Measurements from ENCODE around the gene UBR3. TPM values are rescaled to one million over a fixed set of nuclear protein-coding genes. Genes with fewer than 3 reads are reported as not detected.

The UBR3 gene
- total and polyA plus RNA-seq, 4 donors = 9.5 to 137 (median 25.7) TPM

DNA sequence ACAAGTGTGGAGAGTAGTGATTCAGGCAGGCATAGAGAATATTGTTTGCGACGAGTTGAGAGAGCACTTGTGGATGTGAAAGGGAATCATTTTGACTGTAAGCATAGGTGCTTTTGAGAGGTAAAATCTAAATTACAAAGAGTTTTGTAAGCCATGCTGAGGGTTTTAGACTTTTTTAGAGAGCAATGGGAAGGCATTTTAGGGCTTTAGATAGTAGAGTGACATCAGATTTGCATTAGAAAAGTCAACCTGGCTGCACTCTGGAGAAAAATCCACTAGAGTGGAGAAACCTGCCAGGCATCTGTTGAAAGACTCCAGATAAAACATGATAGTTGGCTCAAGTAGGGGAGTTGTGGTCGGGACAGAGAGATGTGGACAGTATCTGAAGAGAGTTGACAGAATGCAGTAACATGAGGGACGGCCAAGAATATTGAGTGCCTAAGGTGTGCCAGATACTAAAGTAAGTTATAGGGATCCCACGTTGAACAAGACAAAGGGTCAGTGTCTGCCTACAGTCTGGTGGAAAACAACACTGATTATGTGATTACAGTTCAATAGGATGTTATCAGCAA is 258.9 kb downstream of the UBR3 start:
- no peak overlapping the region for H3K9ac ChIP-seq (ENCODE audit: insufficient read depth in 1 of 2, low read length in 2 of 2)
- no peak for TF ChIP-seq CTCF (IDR thresholded peaks at IDR 0.05; ENCODE audit: control extremely low read depth, extremely low read depth)
- H3K4me1 ChIP-seq (ENCODE audit: control insufficient read depth in 5 of 5, insufficient read depth in 5 of 5, low read length in 5 of 5) = peaks cover 0 to 28% (median 2%) of the 10 kb centered on the region in 5 donors
- no peaks in the 10 kb centered on the region for H3K9me3 ChIP-seq (ENCODE audit: control insufficient read depth in 4 of 4, insufficient read depth in 3 of 4, low read length in 3 of 4)
- ATAC-seq (ENCODE audit: insufficient read depth, low FRiP score) (no peak), DNase-seq (no peak)
- no peaks in the 10 kb centered on the region for H3K27me3 ChIP-seq (ENCODE audit: control insufficient read depth in 3 of 3, insufficient read depth in 3 of 3, low read length in 2 of 3)
- no peak overlapping the region for H3K27ac ChIP-seq (ENCODE audit: low read depth in 1 of 2, low read length in 1 of 2)
- H3K4me3 ChIP-seq = no peak overlapping the region
- peaks cover 1 to 13% (median 3%) of the 10 kb centered on the region in 4 donors for H3K36me3 ChIP-seq (ENCODE audit: control insufficient read depth in 4 of 4, insufficient read depth in 4 of 4, low read length in 4 of 4)
- WGBS, 2 donors = 81 to 96% methylated on average over 5 of the region's 5 CpGs

GRCh38 chr2:170086751-170087412 is 259.6 kb downstream of the UBR3 start:
- peaks cover 0 to 11% (median under 1%) of the 10 kb centered on the region in 4 donors for H3K36me3 ChIP-seq (ENCODE audit: control insufficient read depth in 4 of 4, insufficient read depth in 4 of 4, low read length in 4 of 4)
- no peak overlapping the region for H3K27ac ChIP-seq (ENCODE audit: low read depth in 1 of 2, low read length in 1 of 2)
- H3K4me1 ChIP-seq (ENCODE audit: control insufficient read depth in 5 of 5, insufficient read depth in 5 of 5, low read length in 5 of 5) = peaks cover 0 to 28% (median 2%) of the 10 kb centered on the region in 5 donors
- no peaks in the 10 kb centered on the region for H3K27me3 ChIP-seq (ENCODE audit: control insufficient read depth in 3 of 3, insufficient read depth in 3 of 3, low read length in 2 of 3)
- no peak for TF ChIP-seq CTCF (IDR thresholded peaks at IDR 0.05; ENCODE audit: control extremely low read depth, extremely low read depth)
- 73 to 77% methylated on average over 2 of the region's 2 CpGs for WGBS, 2 donors
- H3K9me3 ChIP-seq (ENCODE audit: control insufficient read depth in 4 of 4, insufficient read depth in 3 of 4, low read length in 3 of 4) = peaks cover 0 to 2% (median 0%) of the 10 kb centered on the region in 4 donors
- no peak overlapping the region for H3K9ac ChIP-seq (ENCODE audit: insufficient read depth in 1 of 2, low read length in 2 of 2)
- DNase-seq = peak in 1 of 3 donors; percentile 9
- H3K4me3 ChIP-seq = no peak overlapping the region
- no peak for ATAC-seq (ENCODE audit: insufficient read depth, low FRiP score)

- ATAC-seq (ENCODE audit: insufficient read depth, low FRiP score) = no peak
- no peak for TF ChIP-seq CTCF (IDR thresholded peaks at IDR 0.05; ENCODE audit: control extremely low read depth, extremely low read depth)
- 90 to 93% methylated on average over 2 of the region's 2 CpGs for WGBS, 2 donors
- Histone ChIP-seq H3K27ac (ENCODE audit: low read depth in 1 of 2, low read length in 1 of 2) (no peak overlapping the region), H3K9me3 (ENCODE audit: control insufficient read depth in 4 of 4, insufficient read depth in 3 of 4, low read length in 3 of 4) (peaks cover 0 to 2% (median under 1%) of the 10 kb centered on the region in 4 donors), H3K4me3 (no peak overlapping the region), H3K27me3 (ENCODE audit: control insufficient read depth in 3 of 3, insufficient read depth in 3 of 3, low read length in 2 of 3) (no peaks in the 10 kb centered on the region), H3K36me3 (ENCODE audit: control insufficient read depth in 4 of 4, insufficient read depth in 4 of 4, low read length in 4 of 4) (peaks cover 0 to 10% (median under 1%) of the 10 kb centered on the region in 4 donors), H3K9ac (ENCODE audit: insufficient read depth in 1 of 2, low read length in 2 of 2) (no peak overlapping the region), H3K4me1 (ENCODE audit: control insufficient read depth in 5 of 5, insufficient read depth in 5 of 5, low read length in 5 of 5) (peaks cover 0 to 28% (median 2%) of the 10 kb centered on the region in 5 donors)
- no peak for DNase-seq
These were observed 260.1 kb downstream of the UBR3 start for GRCh38 chr2:170087413-170087793.

Data from lung (tissue), 12 donors.